Upper lobe of right lung (tissue), 1 donor: ENCODE results near the gene BOC. TPM values are rescaled to one million over a fixed set of nuclear protein-coding genes. Genes with fewer than 3 reads are reported as not detected.

ENCODE experiments used
- ATAC-seq: fragments of 200-7000 bp; cut with Tn5 transposase; one replicate; pipeline ENCODE4 v1.9.1; 2020; ENCODE audit warnings: mild to moderate bottlenecking, moderate library complexity
- DNase-seq: peaks from one replicate; pipeline ENCODE4 v3.0.0-alpha.2; 2020
- H3K27ac ChIP-seq: fragments of 200-600 bp; one replicate; pipeline ENCODE4 v1.8.0; 2022
- H3K27me3 ChIP-seq: fragments of 200-600 bp; one replicate; pipeline ENCODE4 v1.8.0; 2022; ENCODE audit warnings: mild to moderate bottlenecking
- H3K36me3 ChIP-seq: fragments of 200-600 bp; one replicate; pipeline ENCODE4 v1.8.0; 2022
- H3K4me1 ChIP-seq: fragments of 200-600 bp; one replicate; pipeline ENCODE4 v1.8.0; 2022
- H3K4me3 ChIP-seq: fragments of 200-600 bp; one replicate; pipeline ENCODE4 v1.8.0; 2022; ENCODE audit warnings: mild to moderate bottlenecking
- H3K9me3 ChIP-seq: fragments of 200-600 bp; one replicate; pipeline ENCODE4 v1.8.0; 2022
- intact Hi-C: fragments of 100-400 bp; cut with DNase I; formaldehyde crosslinking; loops from one replicate; pipeline ENCODE4 v1.11.0; 2022
- total RNA-seq: library from RNA; stranded (reverse); fragmentation: NEBNext Ultra II Directional; extraction: Animal tissue kit (Norgen Biotek cat#: 25700); gene quantifications from one replicate; pipeline ENCODE4 v1.2.1, GENCODE V29; 2021
- TF ChIP-seq, protein P1 (sequence below): fragments of 200-600 bp; IDR thresholded peaks from one replicate; pipeline ENCODE4 v1.8.0; 2022; ENCODE audit warnings: antibody characterized with exemption
- donor health status: DM: no; HTN: yes; CAD: no; lungs with severe emphysema.

The BOC gene
- total RNA-seq, 1 donor from 2014 or later: 6.1 TPM

DNA sequence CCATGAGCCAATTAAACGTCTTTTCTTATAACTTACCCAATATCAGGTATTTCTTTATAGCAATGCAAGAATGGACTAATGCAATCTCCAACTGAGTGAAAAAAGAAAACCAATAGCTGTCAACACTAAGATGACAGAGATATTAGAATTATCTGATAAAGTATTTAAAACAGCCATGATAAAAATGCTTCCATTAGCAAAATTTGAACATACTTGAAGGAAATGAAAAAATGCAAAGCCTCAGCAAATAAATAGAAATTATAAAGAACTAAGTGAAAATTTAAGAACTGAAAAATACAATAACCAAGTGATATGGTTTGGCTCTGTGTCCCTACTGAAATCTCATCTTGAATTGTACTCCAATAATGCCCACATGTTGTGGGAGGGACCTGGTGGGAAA lies 99.6 kb downstream of the BOC start:
- TF ChIP-seq, protein P1, sequence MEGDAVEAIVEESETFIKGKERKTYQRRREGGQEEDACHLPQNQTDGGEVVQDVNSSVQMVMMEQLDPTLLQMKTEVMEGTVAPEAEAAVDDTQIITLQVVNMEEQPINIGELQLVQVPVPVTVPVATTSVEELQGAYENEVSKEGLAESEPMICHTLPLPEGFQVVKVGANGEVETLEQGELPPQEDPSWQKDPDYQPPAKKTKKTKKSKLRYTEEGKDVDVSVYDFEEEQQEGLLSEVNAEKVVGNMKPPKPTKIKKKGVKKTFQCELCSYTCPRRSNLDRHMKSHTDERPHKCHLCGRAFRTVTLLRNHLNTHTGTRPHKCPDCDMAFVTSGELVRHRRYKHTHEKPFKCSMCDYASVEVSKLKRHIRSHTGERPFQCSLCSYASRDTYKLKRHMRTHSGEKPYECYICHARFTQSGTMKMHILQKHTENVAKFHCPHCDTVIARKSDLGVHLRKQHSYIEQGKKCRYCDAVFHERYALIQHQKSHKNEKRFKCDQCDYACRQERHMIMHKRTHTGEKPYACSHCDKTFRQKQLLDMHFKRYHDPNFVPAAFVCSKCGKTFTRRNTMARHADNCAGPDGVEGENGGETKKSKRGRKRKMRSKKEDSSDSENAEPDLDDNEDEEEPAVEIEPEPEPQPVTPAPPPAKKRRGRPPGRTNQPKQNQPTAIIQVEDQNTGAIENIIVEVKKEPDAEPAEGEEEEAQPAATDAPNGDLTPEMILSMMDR: no peak
- Histone ChIP-seq H3K27me3 (no peaks in the 10 kb centered on the region), H3K27ac (no peak overlapping the region), H3K9me3 (no peaks in the 10 kb centered on the region), H3K4me1 (no peaks in the 10 kb centered on the region), H3K36me3 (peaks cover 5% of the 10 kb centered on the region), H3K4me3 (no peak overlapping the region)
- ATAC-seq (no peak), DNase-seq (no peak)
- intact Hi-C loops: no loop called here

DNA sequence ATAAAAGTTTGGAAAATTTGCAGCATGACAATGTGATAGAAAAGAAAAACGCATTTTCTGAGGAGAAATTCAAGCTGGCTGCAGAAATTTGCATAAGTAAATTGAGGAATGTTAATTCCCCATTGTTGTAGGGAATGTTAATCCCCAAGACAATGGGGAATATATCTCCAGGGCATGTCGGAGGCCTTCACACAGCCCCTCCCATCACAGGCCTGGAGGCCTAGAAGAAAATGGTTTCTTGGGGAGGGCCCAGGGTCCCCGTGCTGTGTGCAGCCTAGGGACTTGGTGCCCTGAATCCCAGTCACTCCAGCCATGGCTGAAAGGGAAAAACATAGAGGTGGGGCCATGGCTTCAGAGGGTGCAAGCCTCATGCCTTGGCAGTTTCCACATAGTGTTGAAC lies 101.1 kb downstream of the BOC start:
- TF ChIP-seq, protein P1: no peak

DNA sequence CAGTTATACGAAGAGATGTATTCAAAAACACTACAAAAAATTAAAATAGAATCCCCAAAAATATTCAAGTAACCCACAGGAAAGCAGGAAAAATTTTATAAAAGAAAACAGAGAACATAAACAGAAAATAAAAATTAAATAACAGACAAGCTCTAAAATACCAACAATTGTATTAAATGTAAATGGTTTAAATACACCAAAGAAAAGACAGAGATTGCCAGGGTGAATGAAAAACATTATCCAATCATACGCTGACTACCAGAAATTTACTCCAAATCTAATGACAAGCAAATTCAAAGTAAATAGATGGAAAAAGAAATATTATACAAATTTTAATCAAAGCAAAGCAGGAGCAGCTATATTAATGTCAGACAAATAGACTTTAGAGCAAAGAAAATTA lies 103.6 kb downstream of the BOC start:
- H3K9me3 ChIP-seq: no peaks in the 10 kb centered on the region
- no peak for ATAC-seq
- intact Hi-C loops: no loop called here
- H3K27ac ChIP-seq: no peak overlapping the region
- H3K36me3 ChIP-seq: no peaks in the 10 kb centered on the region
- no peaks in the 10 kb centered on the region for H3K27me3 ChIP-seq
- DNase-seq: no peak
- no peak overlapping the region for H3K4me3 ChIP-seq
- TF ChIP-seq, protein P1: no peak
- H3K4me1 ChIP-seq: no peaks in the 10 kb centered on the region

More for the DNA sequence above, 101.1 kb downstream of the BOC start:
- H3K4me1 ChIP-seq: no peaks in the 10 kb centered on the region
- ATAC-seq: no peak
- peaks cover 5% of the 10 kb centered on the region for H3K36me3 ChIP-seq
- H3K27me3 ChIP-seq: no peaks in the 10 kb centered on the region
- no peaks in the 10 kb centered on the region for H3K9me3 ChIP-seq
- H3K4me3 ChIP-seq: no peak overlapping the region
- intact Hi-C loops: no loop called here
- H3K27ac ChIP-seq: no peak overlapping the region
- DNase-seq: no peak

DNA sequence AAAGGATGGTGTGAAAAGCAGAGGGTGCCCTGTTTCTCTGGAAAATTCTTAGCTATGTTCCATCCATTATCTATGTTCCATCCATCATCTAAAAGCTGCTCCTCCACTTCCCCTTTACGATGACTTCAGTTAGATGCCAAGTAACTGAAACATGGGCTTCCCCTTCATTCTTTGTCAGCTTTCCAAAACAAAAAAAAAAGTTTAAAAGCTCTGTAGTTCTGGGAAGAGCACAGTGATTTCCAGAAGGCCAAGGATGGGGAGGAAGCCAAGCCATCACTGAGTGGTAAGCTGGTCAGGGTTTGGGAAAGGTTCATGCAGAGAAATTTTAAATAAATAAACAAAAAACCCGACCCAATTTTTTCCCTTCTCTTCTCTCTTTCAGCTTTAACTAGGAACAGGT lies 118.4 kb downstream of the BOC start:
- intact Hi-C loops: no loop called here
- no peaks in the 10 kb centered on the region for H3K27me3 ChIP-seq
- TF ChIP-seq, protein P1: no peak
- ATAC-seq (no peak), DNase-seq (no peak)
- peaks cover 6% of the 10 kb centered on the region for H3K36me3 ChIP-seq
- no peak overlapping the region for H3K27ac ChIP-seq
- H3K4me3 ChIP-seq: no peak overlapping the region
- H3K9me3 ChIP-seq: no peaks in the 10 kb centered on the region
- no peaks in the 10 kb centered on the region for H3K4me1 ChIP-seq

DNA sequence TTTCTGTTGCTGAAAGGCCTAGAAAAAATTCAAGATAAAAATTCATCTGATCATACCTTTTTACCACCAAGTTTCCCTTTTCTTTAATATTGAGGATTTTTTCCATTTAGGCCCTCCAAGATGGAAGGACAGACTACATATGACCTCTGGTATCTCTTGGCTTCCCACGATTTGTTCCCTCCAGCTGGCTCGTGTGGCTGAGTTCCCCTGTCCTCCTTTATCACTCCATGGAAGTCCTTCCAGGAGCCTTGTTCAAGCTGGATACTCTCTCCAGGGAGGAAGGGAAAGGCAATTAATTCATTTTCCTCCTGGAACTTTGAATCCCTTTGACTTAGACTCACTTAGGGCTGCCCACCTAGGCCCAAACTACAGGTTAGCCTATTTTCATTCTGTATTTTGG lies 119.4 kb downstream of the BOC start:
- H3K4me1 ChIP-seq: no peaks in the 10 kb centered on the region
- DNase-seq (no peak), ATAC-seq (no peak)
- no peak overlapping the region for H3K27ac ChIP-seq
- no peaks in the 10 kb centered on the region for H3K27me3 ChIP-seq
- no peaks in the 10 kb centered on the region for H3K9me3 ChIP-seq
- intact Hi-C loops: no loop called here
- TF ChIP-seq, protein P1: no peak
- H3K4me3 ChIP-seq: no peak overlapping the region
- H3K36me3 ChIP-seq: peaks cover 4% of the 10 kb centered on the region

DNA sequence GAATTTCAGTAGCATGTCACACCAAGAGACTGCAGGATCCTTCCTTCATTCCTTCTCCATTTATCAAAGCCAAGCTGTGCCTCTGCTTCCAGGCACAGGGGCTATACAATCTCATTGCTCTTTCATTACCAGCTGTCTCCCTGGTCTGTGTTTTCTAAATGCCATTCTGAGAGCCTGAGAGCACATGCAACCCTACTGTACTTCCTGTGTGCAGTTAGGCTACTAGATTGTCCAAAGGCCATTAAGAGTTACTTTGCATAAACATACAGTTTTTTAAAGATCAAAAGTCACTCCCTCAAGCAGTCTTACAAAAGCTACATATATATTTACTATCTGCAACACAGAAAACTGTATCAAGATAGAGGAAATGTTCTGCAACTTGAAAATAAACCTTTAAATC lies 119.8 kb downstream of the BOC start:
- DNase-seq (no peak), ATAC-seq (no peak)
- intact Hi-C loops: no loop called here
- TF ChIP-seq, protein P1: no peak
- no peaks in the 10 kb centered on the region for H3K4me1 ChIP-seq
- no peak overlapping the region for H3K4me3 ChIP-seq
- H3K27ac ChIP-seq: no peak overlapping the region
- H3K27me3 ChIP-seq: no peaks in the 10 kb centered on the region
- no peaks in the 10 kb centered on the region for H3K9me3 ChIP-seq
- no peaks in the 10 kb centered on the region for H3K36me3 ChIP-seq
